Measurements from ENCODE around the gene DUXB.

DUXB gene

GRCh38 chr16:75658175-75658574 is 43.1 kb downstream of the DUXB start:
- TF ChIP-seq CTCF (conservative IDR thresholded peaks at IDR 0.05; ENCODE audit: low read depth), result no peak
- DNase-seq (ENCODE audit: low spot score), result no peak
- no peak overlapping the region for H3K27ac ChIP-seq
- ChIA-PET POLR2A (ENCODE audit: low non-redundant PET) (no interaction called here), CTCF (interaction anchor here (0.6 kb wide), 1 partner anchor 59 kb away, joined by 3 read pairs; no protein-coding TSS in a partner anchor)

GRCh38 chr16:75653922-75654321 is 47.3 kb downstream of the DUXB start:
- no peak for TF ChIP-seq CTCF (conservative IDR thresholded peaks at IDR 0.05; ENCODE audit: low read depth)
- POLR2A ChIA-PET (ENCODE audit: low non-redundant PET), result no interaction called here
- CTCF ChIA-PET, result interaction anchor here (0.6 kb wide), 1 partner anchor 48 kb away, joined by 3 read pairs; the partner anchor contains the start of gene DUXB
- no peak overlapping the region for H3K27ac ChIP-seq
- DNase-seq (ENCODE audit: low spot score), result no peak

DNA sequence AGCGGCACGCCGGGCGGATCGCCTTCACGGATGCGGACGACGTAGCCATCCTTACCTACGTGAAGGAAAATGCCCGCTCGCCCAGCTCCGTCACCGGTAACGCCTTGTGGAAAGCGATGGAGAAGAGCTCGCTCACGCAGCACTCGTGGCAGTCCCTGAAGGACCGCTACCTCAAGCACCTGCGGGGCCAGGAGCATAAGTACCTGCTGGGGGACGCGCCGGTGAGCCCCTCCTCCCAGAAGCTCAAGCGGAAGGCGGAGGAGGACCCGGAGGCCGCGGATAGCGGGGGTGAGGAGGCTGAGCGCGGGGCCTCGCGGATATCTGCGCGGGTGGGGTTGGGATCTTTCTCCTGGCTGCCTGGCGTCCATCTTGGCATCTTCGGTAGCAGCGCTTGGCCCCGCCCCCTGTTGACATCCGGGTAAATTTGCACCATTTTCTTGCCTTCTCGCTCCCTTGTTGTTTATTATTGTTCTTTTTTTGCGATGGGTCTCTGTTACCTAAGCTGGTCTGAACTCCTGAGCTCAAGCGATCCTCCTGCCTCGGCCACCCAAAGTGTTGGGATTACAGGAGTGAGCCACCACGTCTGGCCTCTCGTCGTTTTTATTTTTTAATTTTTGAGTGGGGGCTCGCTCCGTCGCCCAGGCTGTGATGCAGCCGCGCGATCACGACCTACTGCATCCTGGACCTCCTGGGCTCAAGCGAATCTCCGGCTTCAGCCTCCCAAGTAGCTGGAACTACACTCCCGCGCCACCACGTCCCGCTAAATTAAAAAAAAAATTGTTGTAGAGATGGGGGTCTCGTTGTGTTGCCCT is 52.8 kb downstream of the DUXB start:
- H3K27ac ChIP-seq, result peak overlapping the region; percentile 96
- POLR2A ChIA-PET (ENCODE audit: low non-redundant PET), result interaction anchor here (0.6 to 0.7 kb wide), 2 partner anchors 47 to 134 kb away, joined by 3 read pairs; no protein-coding TSS in a partner anchor
- CTCF ChIA-PET, result interaction anchor here (0.6 to 0.8 kb wide), 2 partner anchors 116 to 127 kb away, joined by 4 to 5 read pairs; no protein-coding TSS in a partner anchor
- peak; percentile 72 for DNase-seq (ENCODE audit: low spot score)
- TF ChIP-seq CTCF (conservative IDR thresholded peaks at IDR 0.05; ENCODE audit: low read depth), result no peak

DNA sequence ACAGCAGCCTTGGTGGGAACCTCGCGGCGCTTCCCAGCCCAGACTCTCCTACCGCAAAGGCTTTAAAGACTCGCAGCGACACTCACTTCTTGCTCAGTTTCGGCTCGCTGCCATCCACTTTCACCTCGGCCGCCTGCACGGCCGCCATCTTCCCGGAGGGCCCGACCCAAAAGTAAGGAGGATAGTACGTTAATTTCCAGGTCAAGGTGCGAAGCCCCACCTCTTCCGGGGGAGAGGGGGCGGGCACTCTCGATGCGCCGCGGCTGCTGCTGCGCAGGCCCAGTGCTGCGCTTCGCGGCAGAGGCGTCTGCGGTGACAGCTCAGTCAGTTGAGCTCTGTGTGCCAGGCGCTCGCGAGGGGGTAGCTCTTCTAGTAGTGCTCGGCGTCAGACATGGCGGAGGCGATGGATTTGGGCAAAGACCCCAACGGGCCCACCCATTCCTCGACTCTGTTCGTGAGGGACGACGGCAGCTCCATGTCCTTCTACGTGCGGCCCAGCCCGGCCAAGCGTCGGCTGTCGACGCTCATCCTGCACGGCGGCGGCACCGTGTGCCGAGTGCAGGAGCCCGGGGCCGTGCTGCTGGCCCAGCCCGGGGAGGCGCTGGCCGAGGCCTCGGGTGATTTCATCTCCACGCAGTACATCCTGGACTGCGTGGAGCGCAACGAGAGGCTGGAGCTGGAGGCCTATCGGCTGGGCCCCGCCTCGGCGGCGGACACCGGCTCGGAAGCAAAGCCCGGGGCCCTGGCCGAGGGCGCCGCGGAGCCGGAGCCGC is 53.6 kb downstream of the DUXB start, which contains the start of the genes KARS1 and TERF2IP:
KARS1 (minus strand) TSS at position 174 of the 773 bp plus-strand sequence; CDS start at position 148, 26 bp downstream.
TERF2IP (plus strand) TSS at position 282 of the 773 bp plus-strand sequence; CDS start at position 392, 110 bp downstream.
- DNase-seq (ENCODE audit: low spot score), result peak; percentile 95
- ChIA-PET CTCF (interaction anchor here (0.6 kb wide), 1 partner anchor 116 kb away, joined by 4 read pairs; no protein-coding TSS in a partner anchor), POLR2A (ENCODE audit: low non-redundant PET) (interaction anchor here (0.6 to 1.4 kb wide), 3 partner anchors 25 to 134 kb away, joined by 3 to 5 read pairs (median 3); partner anchors contain the start of gene ADAT1)
- peak within 1 kb of the TSS; percentile 96 for H3K27ac ChIP-seq
- no peak for TF ChIP-seq CTCF (conservative IDR thresholded peaks at IDR 0.05; ENCODE audit: low read depth)

DNA sequence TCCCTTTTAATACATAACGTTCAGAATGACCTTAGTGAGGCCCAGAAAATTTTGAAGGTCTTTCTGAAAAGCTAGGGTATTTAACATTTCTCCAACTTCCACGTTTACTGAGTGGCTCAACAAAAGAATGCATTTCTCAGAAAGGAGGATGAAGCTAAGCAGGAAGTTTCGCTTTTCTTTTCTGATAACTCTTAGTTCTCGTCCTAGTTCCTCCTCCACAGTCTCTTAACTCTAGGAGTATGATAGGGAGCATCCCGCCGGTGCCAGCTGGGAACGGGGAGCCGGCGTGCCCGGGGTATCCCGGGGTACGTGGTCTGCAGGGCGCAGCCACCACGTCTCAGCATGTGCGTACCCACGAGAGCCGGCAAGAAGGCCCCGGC is 54.2 kb downstream of the DUXB start:
- CTCF ChIA-PET, result no interaction called here
- POLR2A ChIA-PET (ENCODE audit: low non-redundant PET), result interaction anchor here (1.4 kb wide), 1 partner anchor 24 kb away, joined by 5 read pairs; the partner anchor contains the start of gene ADAT1
- DNase-seq (ENCODE audit: low spot score), result no peak
- H3K27ac ChIP-seq, result peak overlapping the region; percentile 96
- no peak for TF ChIP-seq CTCF (conservative IDR thresholded peaks at IDR 0.05; ENCODE audit: low read depth)

Measured in RWPE1 (cell line).